ENCODE measurements around the gene LGALS13. TPM values are rescaled to one million over a fixed set of nuclear protein-coding genes. Genes with fewer than 3 reads are reported as not detected.
"Not testable (repeated sequence)": the region's sequence is repeated elsewhere in the genome, so short reads cannot be mapped to it uniquely, and the experiment has no call there.

The LGALS13 gene
- total RNA-seq, 6 donors from 2014 or later: not detected

GRCh38 chr19:39603825-39604224, 1.5 kb downstream of the LGALS13 start:
- WGBS, 2 donors: 86 to 89% methylated on average over 1 of the region's 1 CpG
- Histone ChIP-seq H3K4me1 (no peaks in the 10 kb centered on the region), H3K4me3 (no peak overlapping the region), H3K27me3 (no peaks in the 10 kb centered on the region), H3K36me3 (no peaks in the 10 kb centered on the region), H3K9me3 (no peaks in the 10 kb centered on the region), H3K27ac (no peak overlapping the region)
- DNase-seq (no peak), ATAC-seq (ENCODE audit: low FRiP score in 2 of 2) (no peak)
- no peak for TF ChIP-seq EP300 (IDR thresholded peaks at IDR 0.05)
- TF ChIP-seq CTCF (IDR thresholded peaks at IDR 0.05): no peak
- TF ChIP-seq POLR2AphosphoS5 (IDR thresholded peaks at IDR 0.05): no peak
- no peak for TF ChIP-seq POLR2A (IDR thresholded peaks at IDR 0.05)

- Histone ChIP-seq H3K4me3 (no peak overlapping the region), H3K27me3 (no peaks in the 10 kb centered on the region), H3K4me1 (no peaks in the 10 kb centered on the region), H3K9me3 (no peaks in the 10 kb centered on the region), H3K36me3 (no peaks in the 10 kb centered on the region), H3K27ac (no peak overlapping the region)
- ATAC-seq (ENCODE audit: low FRiP score in 2 of 2) (no peak), DNase-seq (no peak)
- TF ChIP-seq POLR2A (IDR thresholded peaks at IDR 0.05): no peak
- WGBS, 2 donors: 79 to 88% methylated on average over 9 of the region's 9 CpGs
Measured at GRCh38 chr19:39607021-39607420, 4.7 kb downstream of the LGALS13 start.

- no peak for ATAC-seq (ENCODE audit: low FRiP score in 2 of 2)
- no peak overlapping the region for H3K27ac ChIP-seq
Measured at GRCh38 chr19:39607561-39607960, 5.2 kb downstream of the LGALS13 start.

GRCh38 chr19:39613597-39613996, 11.3 kb downstream of the LGALS13 start:
- ATAC-seq (ENCODE audit: low FRiP score in 2 of 2) (no peak), DNase-seq (no peak)
- WGBS, 2 donors: 63 to 68% methylated on average over 2 of the region's 2 CpGs
- Histone ChIP-seq H3K4me3 (no peak overlapping the region), H3K27ac (no peak overlapping the region), H3K36me3 (no peaks in the 10 kb centered on the region), H3K9me3 (peaks cover 0 to 6% (median 2%) of the 10 kb centered on the region in 4 donors), H3K4me1 (no peaks in the 10 kb centered on the region), H3K27me3 (no peaks in the 10 kb centered on the region)
- TF ChIP-seq EP300 (IDR thresholded peaks at IDR 0.05) (no peak), CTCF (IDR thresholded peaks at IDR 0.05) (no peak), POLR2A (IDR thresholded peaks at IDR 0.05) (no peak), POLR2AphosphoS5 (IDR thresholded peaks at IDR 0.05) (no peak)

More at GRCh38 chr19:39607561-39607960, 5.2 kb downstream of the LGALS13 start:
- Histone ChIP-seq H3K9me3 (no peaks in the 10 kb centered on the region), H3K4me3 (no peak overlapping the region), H3K27me3 (no peaks in the 10 kb centered on the region), H3K36me3 (no peaks in the 10 kb centered on the region), H3K4me1 (no peaks in the 10 kb centered on the region)
- no peak for DNase-seq
- no peak for TF ChIP-seq POLR2AphosphoS5 (IDR thresholded peaks at IDR 0.05)
- TF ChIP-seq CTCF (IDR thresholded peaks at IDR 0.05): no peak
- no peak for TF ChIP-seq EP300 (IDR thresholded peaks at IDR 0.05)
- TF ChIP-seq POLR2A (IDR thresholded peaks at IDR 0.05): no peak
- WGBS, 2 donors: 66 to 68% methylated on average over 6 of the region's 6 CpGs

GRCh38 chr19:39617745-39618144, 15.4 kb downstream of the LGALS13 start:
- no peaks in the 10 kb centered on the region for H3K4me1 ChIP-seq
- H3K27ac ChIP-seq: no peak overlapping the region
- TF ChIP-seq EP300 (IDR thresholded peaks at IDR 0.05) (no peak), POLR2AphosphoS5 (IDR thresholded peaks at IDR 0.05) (no peak)
- 33 to 44% methylated on average over 1 of the region's 1 CpG for WGBS, 2 donors
- no peaks in the 10 kb centered on the region for H3K36me3 ChIP-seq
- DNase-seq: no peak
- no peak for ATAC-seq (ENCODE audit: low FRiP score in 2 of 2)
- no peaks in the 10 kb centered on the region for H3K27me3 ChIP-seq
- H3K9me3 ChIP-seq: peaks cover 0 to 6% (median 2%) of the 10 kb centered on the region in 4 donors
- no peak overlapping the region for H3K4me3 ChIP-seq

GRCh38 chr19:39623946-39624345, 21.6 kb downstream of the LGALS13 start:
- ATAC-seq (ENCODE audit: low FRiP score in 2 of 2) (no peak), DNase-seq (no peak)
- Histone ChIP-seq H3K27me3 (no peaks in the 10 kb centered on the region), H3K9me3 (no peaks in the 10 kb centered on the region), H3K27ac (no peak overlapping the region), H3K36me3 (no peaks in the 10 kb centered on the region), H3K4me1 (no peaks in the 10 kb centered on the region), H3K4me3 (no peak overlapping the region)
- 18 to 24% methylated on average over 4 to 5 of the region's 5 CpGs for WGBS, 2 donors
- TF ChIP-seq POLR2AphosphoS5 (IDR thresholded peaks at IDR 0.05): no peak

GRCh38 chr19:39627631-39628030, 25.3 kb downstream of the LGALS13 start:
- 45 to 66% methylated on average over 2 of the region's 2 CpGs for WGBS, 2 donors
- H3K36me3 ChIP-seq; H3K27ac ChIP-seq; H3K9me3 ChIP-seq; DNase-seq; ATAC-seq (ENCODE audit: low FRiP score in 2 of 2); H3K4me3 ChIP-seq; H3K4me1 ChIP-seq; H3K27me3 ChIP-seq: not testable (repeated sequence)

Measured in upper lobe of left lung (tissue), 6 donors.